HEK293T (cell line): ENCODE measurements around the gene NFAM1.

Source experiments
- CTBP1 ChIP-seq: fragments of 450-650 bp; IDR thresholded peaks from 2 replicates; pipeline ENCODE4 v1.6.1; 2016; ENCODE audit warnings: borderline replicate concordance
- FOXK2 ChIP-seq: fragments of 450-650 bp; IDR thresholded peaks from 2 replicates; pipeline ENCODE4 v1.6.1; 2016; ENCODE audit warnings: mild to moderate bottlenecking

DNA sequence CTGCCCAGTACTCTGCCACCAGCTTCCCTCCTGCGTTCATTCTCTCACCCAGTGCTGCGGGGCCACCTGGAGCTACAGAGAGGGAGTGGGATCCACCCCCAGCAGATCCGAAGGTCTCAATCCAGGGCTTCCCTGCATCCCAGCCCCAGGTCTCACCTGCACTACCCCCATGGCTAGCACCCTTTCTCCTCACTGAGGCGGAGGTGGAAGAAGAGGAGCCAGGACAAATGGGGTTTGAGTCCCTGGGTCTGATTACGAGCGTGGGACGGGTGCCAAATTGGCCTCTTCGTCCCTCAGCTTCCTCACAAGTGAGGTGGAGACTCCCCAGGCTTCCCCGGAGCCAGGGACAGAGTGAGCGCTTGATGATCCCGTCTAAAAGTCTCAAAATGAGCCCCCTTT is 64.2 kb downstream of the NFAM1 start:
- no peak for TF ChIP-seq CTBP1
- no peak for TF ChIP-seq FOXK2
